AG04450 (cell line): ENCODE results near the gene TTC28. TPM values are rescaled to one million over a fixed set of nuclear protein-coding genes. Genes with fewer than 3 reads are reported as not detected.
A peak's percentile ranks its signal among the peaks of the same experiment; 100 is the strongest.

Experiments used
- CTCF ChIA-PET: fragments of 300-600, 350-600 bp; formaldehyde crosslinking; extraction: SDS; loops from one replicate; lab custom pipeline; 2022; ENCODE audit warnings: antibody characterized with exemption, inconsistent platforms; lab: Charles Lee
- POLR2A ChIA-PET: fragments of 350-600 bp; formaldehyde crosslinking; extraction: SDS; loops from one replicate; lab custom pipeline; 2021; ENCODE audit warnings: antibody characterized with exemption, inconsistent platforms; lab: Yijun Ruan, JAX
- DNase-seq: peaks from one replicate; pipeline ENCODE4 v3.0.0-alpha.2; 2011; ENCODE audit warnings: low read depth, low spot score
- H3K27ac ChIP-seq: one replicate; pipeline ENCODE4 v1.5.1; 2012; ENCODE audit warnings: low read depth, low read length, control low read depth
- H3K27me3 ChIP-seq: one replicate; pipeline ENCODE4 v1.6.0; 2012; ENCODE audit warnings: low read length; ENCODE audit not compliant: control insufficient read depth, insufficient read depth
- H3K4me3 ChIP-seq: 2 replicates; pipeline ENCODE4 v1.5.1; 2011; ENCODE audit warnings: mild to moderate bottlenecking, low read depth, low read length, control low read depth
- H3K9me3 ChIP-seq: 2 replicates; pipeline ENCODE4 v1.5.1; 2012; ENCODE audit warnings: low read length; ENCODE audit not compliant: control insufficient read depth, insufficient read depth
- polyA plus RNA-seq: library from polyadenylated mRNA; depleted of rRNA; stranded (reverse); fragments of >200 nt; gene quantifications from 2 replicates; pipeline ENCODE4 v1.2.3, GENCODE V29; 2011
- TF ChIP-seq, protein P1 (sequence below): IDR thresholded peaks from 2 replicates; pipeline ENCODE4 v1.5.1; 2011; ENCODE audit warnings: low read depth, low read length, control low read depth, inconsistent platforms

The TTC28 gene
- polyA plus RNA-seq, 1 experiment = 11.2 TPM

DNA sequence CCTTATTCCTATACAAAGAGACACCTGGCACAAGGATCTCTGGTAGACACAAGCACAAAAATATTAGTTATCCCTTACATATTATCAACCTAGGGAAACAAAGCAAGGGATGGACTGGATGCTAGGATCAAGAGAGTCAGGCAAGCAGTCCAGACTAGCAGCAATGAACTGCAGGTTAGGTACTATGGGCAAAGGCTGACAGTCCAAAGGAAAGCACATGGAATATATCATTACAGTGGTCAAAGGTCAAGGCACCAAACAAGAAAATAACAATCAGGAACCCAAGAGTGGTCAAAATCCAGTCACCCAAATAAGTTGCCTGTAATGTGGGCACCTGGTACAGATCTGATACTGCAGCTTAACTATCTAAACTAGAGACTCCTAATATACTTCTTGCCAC lies 77.7 kb downstream of the TTC28 start:
- Histone ChIP-seq H3K27me3 (no peaks in the 10 kb centered on the region), H3K27ac (no peak overlapping the region), H3K9me3 (no peaks in the 10 kb centered on the region), H3K4me3 (no peak overlapping the region)
- TF ChIP-seq, protein P1, sequence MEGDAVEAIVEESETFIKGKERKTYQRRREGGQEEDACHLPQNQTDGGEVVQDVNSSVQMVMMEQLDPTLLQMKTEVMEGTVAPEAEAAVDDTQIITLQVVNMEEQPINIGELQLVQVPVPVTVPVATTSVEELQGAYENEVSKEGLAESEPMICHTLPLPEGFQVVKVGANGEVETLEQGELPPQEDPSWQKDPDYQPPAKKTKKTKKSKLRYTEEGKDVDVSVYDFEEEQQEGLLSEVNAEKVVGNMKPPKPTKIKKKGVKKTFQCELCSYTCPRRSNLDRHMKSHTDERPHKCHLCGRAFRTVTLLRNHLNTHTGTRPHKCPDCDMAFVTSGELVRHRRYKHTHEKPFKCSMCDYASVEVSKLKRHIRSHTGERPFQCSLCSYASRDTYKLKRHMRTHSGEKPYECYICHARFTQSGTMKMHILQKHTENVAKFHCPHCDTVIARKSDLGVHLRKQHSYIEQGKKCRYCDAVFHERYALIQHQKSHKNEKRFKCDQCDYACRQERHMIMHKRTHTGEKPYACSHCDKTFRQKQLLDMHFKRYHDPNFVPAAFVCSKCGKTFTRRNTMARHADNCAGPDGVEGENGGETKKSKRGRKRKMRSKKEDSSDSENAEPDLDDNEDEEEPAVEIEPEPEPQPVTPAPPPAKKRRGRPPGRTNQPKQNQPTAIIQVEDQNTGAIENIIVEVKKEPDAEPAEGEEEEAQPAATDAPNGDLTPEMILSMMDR = no peak
- POLR2A ChIA-PET = interaction anchor here (0.9 kb wide), 1 partner anchor 581 kb away, joined by 4 read pairs; no protein-coding TSS in a partner anchor
- DNase-seq = no peak
- CTCF ChIA-PET = interaction anchor here (0.6 to 3.4 kb wide), 6 partner anchors 176 to 550 kb away, joined by 3 to 78 read pairs (median 5); no protein-coding TSS in a partner anchor

DNA sequence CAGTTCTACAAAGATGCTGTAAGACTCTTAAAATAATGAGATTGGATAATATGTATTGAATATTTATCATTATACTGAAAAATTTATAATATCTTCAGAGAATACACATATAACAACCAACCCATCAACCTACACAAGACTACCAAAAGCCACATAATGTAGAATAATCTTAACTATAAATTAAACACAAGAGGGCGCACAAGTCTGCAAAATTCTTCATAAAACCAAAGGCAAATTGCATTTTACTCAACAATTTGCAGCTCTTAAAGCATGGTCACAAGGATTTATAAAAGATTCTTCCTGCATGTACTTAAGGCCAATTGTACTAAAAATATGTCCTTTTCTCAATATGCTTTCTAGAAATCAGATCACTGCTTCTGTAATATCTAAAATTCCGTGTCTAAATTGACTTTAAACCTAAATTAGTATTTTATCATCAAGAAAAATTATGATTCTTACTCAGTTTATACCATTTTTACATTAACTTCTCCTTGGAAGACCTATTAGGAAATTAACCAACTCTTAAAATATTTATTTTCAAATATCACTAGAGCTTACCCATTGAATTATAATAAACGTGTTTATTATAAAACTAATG lies 79.0 kb downstream of the TTC28 start:
- POLR2A ChIA-PET = interaction anchor here (1.9 kb wide), 1 partner anchor 200 kb away, joined by 11 read pairs; the partner anchor contains the start of gene XBP1
- TF ChIP-seq, protein P1 = peak; percentile 44
- no peak overlapping the region for H3K27ac ChIP-seq
- H3K4me3 ChIP-seq = no peak overlapping the region
- no peaks in the 10 kb centered on the region for H3K9me3 ChIP-seq
- CTCF ChIA-PET = interaction anchor here (0.6 to 3.4 kb wide), 31 partner anchors 11 to 719 kb away, joined by 3 to 78 read pairs (median 4); no protein-coding TSS in a partner anchor
- no peaks in the 10 kb centered on the region for H3K27me3 ChIP-seq
- peak; percentile 30 for DNase-seq

DNA sequence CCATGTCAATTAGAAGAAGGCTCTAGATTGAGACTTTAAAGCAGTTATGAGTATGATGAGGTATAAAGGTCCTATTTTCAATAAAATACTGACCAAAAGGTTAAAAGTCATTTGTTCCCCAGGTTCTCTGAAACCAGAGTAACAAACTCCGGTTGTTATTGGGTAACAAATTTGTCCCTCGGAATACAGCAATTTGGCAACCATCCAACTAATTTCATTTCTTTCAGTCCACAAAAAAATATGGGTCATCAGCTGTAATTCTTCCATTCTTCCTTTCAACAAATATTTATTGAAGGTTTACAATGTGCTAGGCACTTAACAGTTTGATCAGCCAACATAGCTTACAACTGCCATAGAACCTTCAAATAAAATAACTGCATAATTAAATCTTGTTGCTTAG lies 79.9 kb downstream of the TTC28 start:
- POLR2A ChIA-PET = interaction anchor here (1.9 kb wide), 1 partner anchor 201 kb away, joined by 11 read pairs; the partner anchor contains the start of gene XBP1
- H3K27me3 ChIP-seq = no peaks in the 10 kb centered on the region
- no peak overlapping the region for H3K4me3 ChIP-seq
- CTCF ChIA-PET = interaction anchor here (0.8 to 3.4 kb wide), 16 partner anchors 22 to 718 kb away, joined by 3 to 78 read pairs (median 4); no protein-coding TSS in a partner anchor
- no peaks in the 10 kb centered on the region for H3K9me3 ChIP-seq
- TF ChIP-seq, protein P1 = no peak
- no peak for DNase-seq
- H3K27ac ChIP-seq = no peak overlapping the region

DNA sequence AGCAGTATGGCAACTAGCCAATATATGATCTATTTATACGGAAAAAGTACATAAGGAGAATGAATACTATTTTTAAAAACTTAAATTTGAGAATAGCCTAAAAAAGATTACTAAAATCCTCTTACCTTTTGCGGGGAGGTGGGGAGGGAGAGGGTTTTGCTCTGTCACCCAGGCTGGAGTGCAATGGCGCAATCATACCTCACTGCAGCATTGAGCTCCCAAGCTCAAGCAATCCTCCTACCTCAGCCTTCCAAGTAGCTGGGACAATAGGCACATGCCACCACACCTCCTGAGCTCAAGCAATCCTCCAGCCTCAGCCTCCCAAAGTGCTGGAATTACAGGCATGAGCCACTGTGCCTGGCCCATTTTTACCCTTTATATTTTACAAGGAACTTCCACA lies 82.0 kb downstream of the TTC28 start:
- H3K27ac ChIP-seq = no peak overlapping the region
- ChIA-PET POLR2A (no interaction called here), CTCF (no interaction called here)
- no peaks in the 10 kb centered on the region for H3K27me3 ChIP-seq
- no peak for DNase-seq
- no peaks in the 10 kb centered on the region for H3K9me3 ChIP-seq
- H3K4me3 ChIP-seq = no peak overlapping the region
- TF ChIP-seq, protein P1 = no peak

DNA sequence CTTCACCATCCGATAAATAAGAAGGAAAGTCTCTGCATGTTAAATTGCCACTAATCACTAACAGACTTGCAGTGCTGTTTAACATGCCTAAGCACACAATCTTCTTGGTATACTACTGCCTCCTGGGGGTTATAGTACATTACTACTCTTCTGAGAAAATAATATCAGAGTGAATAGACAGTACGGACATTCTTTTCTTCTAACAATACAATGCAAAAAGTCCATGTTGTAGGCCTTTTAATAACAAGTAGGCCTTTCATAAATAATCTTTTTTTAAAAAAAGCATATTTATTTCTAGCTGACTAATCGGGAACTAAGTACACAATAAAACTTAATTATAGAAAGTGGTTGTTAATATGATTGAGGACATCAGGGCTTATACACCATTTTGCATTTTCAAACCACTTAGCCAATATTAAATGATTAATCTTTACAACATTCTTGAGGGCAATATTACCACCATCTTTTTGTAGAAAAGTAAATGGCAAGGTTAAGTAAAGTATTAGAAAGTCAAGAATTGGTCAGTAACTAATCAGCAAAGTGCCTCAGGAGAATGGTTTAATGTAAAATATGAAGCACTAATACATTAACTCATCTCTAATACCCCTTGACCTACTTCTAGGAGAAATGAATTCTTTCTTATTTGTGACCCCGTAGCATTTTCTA lies 84.7 kb downstream of the TTC28 start:
- ChIA-PET CTCF (interaction anchor here (0.6 to 3.7 kb wide), 5 partner anchors 8 to 575 kb away, joined by 3 to 23 read pairs (median 4); no protein-coding TSS in a partner anchor), POLR2A (no interaction called here)
- Histone ChIP-seq H3K4me3 (no peak overlapping the region), H3K27ac (no peak overlapping the region), H3K9me3 (no peaks in the 10 kb centered on the region), H3K27me3 (no peaks in the 10 kb centered on the region)
- TF ChIP-seq, protein P1 = peak; percentile 76
- peak; percentile 23 for DNase-seq
